Neural crest cell (in vitro differentiated cells): ENCODE measurements around the gene COG7. TPM values are rescaled to one million over a fixed set of nuclear protein-coding genes. Genes with fewer than 3 reads are reported as not detected.
A peak's percentile ranks its signal among the peaks of the same experiment; 100 is the strongest.

Experiments
- DNase-seq: peaks from one replicate; pipeline ENCODE4 v3.0.0; 2021; ENCODE audit warnings: low read depth, mixed read lengths, low spot score
- H3K27ac Mint-ChIP-seq: one replicate; pipeline ENCODE4 v1.8.0; 2021; ENCODE audit warnings: mild to moderate bottlenecking, mixed read lengths; ENCODE audit not compliant: unreplicated experiment
- H3K27me3 Mint-ChIP-seq: 2 replicates; pipeline ENCODE4 v1.8.0; 2021; ENCODE audit warnings: low read depth, mild to moderate bottlenecking, mixed read lengths
- H3K36me3 Mint-ChIP-seq: 2 replicates; pipeline ENCODE4 v1.8.0; 2021; ENCODE audit warnings: low read depth, mild to moderate bottlenecking, mixed read lengths
- H3K4me1 Mint-ChIP-seq: 2 replicates; pipeline ENCODE4 v1.8.0; 2021; ENCODE audit warnings: mixed read lengths
- H3K4me3 Mint-ChIP-seq: one replicate; pipeline ENCODE4 v1.8.0; 2021; ENCODE audit warnings: mild to moderate bottlenecking, mixed read lengths
- H3K9me3 Mint-ChIP-seq: 2 replicates; pipeline ENCODE4 v1.8.0; 2021; ENCODE audit warnings: mixed read lengths
- CTCF ChIP-seq: fragments of 200-600 bp; sonication (generic); conservative IDR thresholded peaks from 2 replicates; pipeline ENCODE4 v1.5.0; 2021; ENCODE audit warnings: antibody characterized with exemption, mild to moderate bottlenecking
- total RNA-seq: library from RNA; stranded (reverse); gene quantifications from 2 replicates; pipeline ENCODE4 v1.2.1, GENCODE V29; 2021

Gene COG7
- total RNA-seq, 1 donor from 2014 or later = 18.9 TPM

GRCh38 chr16:23434380-23434779 is 18.6 kb downstream of the COG7 start:
- peak; percentile 93 for TF ChIP-seq CTCF
- Mint-ChIP-seq H3K27me3 (no peaks in the 10 kb centered on the region), H3K4me1 (no peaks in the 10 kb centered on the region), H3K9me3 (no peaks in the 10 kb centered on the region), H3K36me3 (peaks cover 1% of the 10 kb centered on the region), H3K4me3 (no peak overlapping the region), H3K27ac (no peak overlapping the region)
- peak; percentile 26 for DNase-seq

DNA sequence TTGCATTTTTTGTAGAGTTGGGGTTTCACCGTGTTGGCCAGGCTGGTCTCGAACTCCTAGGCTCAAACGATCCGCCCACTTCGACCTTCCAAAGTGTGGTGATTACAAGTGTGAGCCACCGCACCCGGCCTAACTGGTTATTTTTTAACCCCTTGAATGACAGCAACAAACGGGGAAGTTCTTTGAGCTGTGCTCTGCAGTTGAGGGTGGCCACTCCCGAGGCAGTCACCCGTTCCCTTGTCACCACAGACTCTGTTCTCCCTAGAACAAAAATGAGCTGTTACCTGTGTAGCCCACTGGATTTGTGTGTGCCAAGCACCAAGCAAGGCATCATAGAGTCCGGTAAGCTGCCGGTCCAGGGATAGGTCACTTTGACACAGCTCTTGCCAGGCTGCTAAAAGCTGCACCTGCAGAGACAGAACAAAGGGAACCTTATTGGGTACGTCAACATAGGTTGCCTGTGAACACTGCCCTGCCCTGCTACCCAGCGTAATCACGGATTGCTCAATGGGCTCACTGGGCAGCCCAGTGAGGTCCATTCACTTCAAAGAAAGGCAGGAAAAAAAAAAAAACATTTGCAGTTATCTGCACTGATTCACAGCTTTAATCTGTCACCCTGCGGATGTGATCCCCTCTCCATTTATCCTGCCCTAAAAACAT is 19.6 kb downstream of the COG7 start:
- Mint-ChIP-seq H3K4me3 (no peak overlapping the region), H3K36me3 (no peaks in the 10 kb centered on the region), H3K27ac (no peak overlapping the region), H3K9me3 (no peaks in the 10 kb centered on the region), H3K4me1 (no peaks in the 10 kb centered on the region), H3K27me3 (no peaks in the 10 kb centered on the region)
- no peak for DNase-seq
- no peak for TF ChIP-seq CTCF

DNA sequence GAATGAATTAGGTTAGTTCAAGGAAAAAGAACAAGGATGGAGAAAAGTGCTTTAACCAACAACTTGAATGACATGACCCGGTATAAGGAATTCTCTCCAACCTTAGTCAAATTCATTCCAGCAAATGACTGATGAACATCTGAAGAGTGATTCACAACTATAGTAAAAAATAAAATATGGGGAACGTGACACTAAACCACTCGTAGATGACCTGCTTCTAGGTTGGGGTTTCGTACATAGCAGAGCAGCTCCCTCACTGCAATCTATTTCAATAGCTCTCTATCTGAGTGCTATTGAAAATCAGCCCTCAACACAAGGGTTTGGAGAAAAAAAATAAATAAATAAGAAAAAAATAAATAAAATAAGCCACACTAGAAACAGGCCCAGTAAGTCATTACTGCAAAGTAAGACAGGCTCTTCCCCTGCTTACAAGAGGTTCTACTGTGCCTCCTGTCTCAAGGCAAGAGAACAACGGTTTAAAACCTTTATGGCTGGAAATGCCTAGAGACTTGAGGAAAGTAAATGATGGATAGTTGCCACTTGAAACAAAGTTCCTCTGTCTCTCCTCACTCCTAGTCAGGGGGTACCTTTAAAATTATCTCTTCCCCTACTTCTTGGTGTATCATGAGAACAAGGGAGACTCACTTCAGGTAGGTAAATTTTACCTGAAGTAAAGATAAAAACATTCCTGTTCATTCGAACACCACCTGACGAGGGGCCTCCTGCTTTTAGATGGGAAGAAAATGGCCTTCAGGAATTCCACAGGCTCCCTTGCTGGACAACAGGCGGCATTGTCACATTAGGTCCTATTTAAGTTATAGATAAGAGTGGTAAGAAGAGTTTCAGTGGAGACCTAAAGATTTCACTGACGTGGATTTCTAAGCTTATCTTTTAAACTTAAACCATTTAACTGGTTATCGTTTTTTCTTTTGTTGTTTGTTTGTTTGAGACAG is 20.5 kb downstream of the COG7 start:
- DNase-seq = no peak
- H3K9me3 Mint-ChIP-seq = no peaks in the 10 kb centered on the region
- H3K36me3 Mint-ChIP-seq = peaks cover 3% of the 10 kb centered on the region
- no peak for TF ChIP-seq CTCF
- no peak overlapping the region for H3K4me3 Mint-ChIP-seq
- no peaks in the 10 kb centered on the region for H3K4me1 Mint-ChIP-seq
- H3K27me3 Mint-ChIP-seq = no peaks in the 10 kb centered on the region
- H3K27ac Mint-ChIP-seq = no peak overlapping the region

- TF ChIP-seq CTCF = no peak
- no peak for DNase-seq
- H3K4me1 Mint-ChIP-seq = no peaks in the 10 kb centered on the region
- peaks cover 8% of the 10 kb centered on the region for H3K36me3 Mint-ChIP-seq
- H3K27me3 Mint-ChIP-seq = no peaks in the 10 kb centered on the region
- H3K9me3 Mint-ChIP-seq = no peaks in the 10 kb centered on the region
- H3K4me3 Mint-ChIP-seq = no peak overlapping the region
- H3K27ac Mint-ChIP-seq = no peak overlapping the region
Observed at GRCh38 chr16:23428351-23428750, 24.6 kb downstream of the COG7 start.

GRCh38 chr16:23424292-23424958 is 28.6 kb downstream of the COG7 start:
- TF ChIP-seq CTCF = no peak
- H3K36me3 Mint-ChIP-seq = peaks cover 8% of the 10 kb centered on the region
- H3K4me1 Mint-ChIP-seq = no peaks in the 10 kb centered on the region
- H3K4me3 Mint-ChIP-seq = no peak overlapping the region
- H3K27me3 Mint-ChIP-seq = no peaks in the 10 kb centered on the region
- no peak overlapping the region for H3K27ac Mint-ChIP-seq
- no peaks in the 10 kb centered on the region for H3K9me3 Mint-ChIP-seq
- no peak for DNase-seq
